Cardiac fibroblast (primary cell): ENCODE results near the gene CCL11.

Experiments used
- DNase-seq, 2 donors: peaks; one replicate each; pipeline versions ENCODE4 v3.0.0 to v3.0.0-alpha.2; 2010; ENCODE audit warnings: low read depth in 2 of 2
- H3K4me3 ChIP-seq, 2 donors: replicated peaks in 1 of 2; 1 replicate in 1 of 2; 2 replicates in 1 of 2; pipeline ENCODE4 v1.5.1; 2011; ENCODE audit warnings: low read depth in 2 of 2, low read length in 2 of 2, mild to moderate bottlenecking in 2 of 2, moderate library complexity in 1 of 2
- CTCF ChIP-seq: IDR thresholded peaks from one replicate; pipeline ENCODE4 v1.5.1; 2011; ENCODE audit warnings: low read depth, mild to moderate bottlenecking, low read length, inconsistent platforms

CCL11 gene

GRCh38 chr17:34245351-34245905 lies 40.1 kb upstream of the CCL11 start:
- TF ChIP-seq CTCF = no peak
- DNase-seq = no peak
- H3K4me3 ChIP-seq = no peak overlapping the region

- H3K4me3 ChIP-seq = no peak overlapping the region
- no peak for TF ChIP-seq CTCF
- no peak for DNase-seq
Measured at GRCh38 chr17:34246446-34246845, 39.1 kb upstream of the CCL11 start.

GRCh38 chr17:34246881-34247280 lies 38.7 kb upstream of the CCL11 start:
- H3K4me3 ChIP-seq = no peak overlapping the region
- no peak for TF ChIP-seq CTCF
- no peak for DNase-seq

- H3K4me3 ChIP-seq = no peak overlapping the region
- DNase-seq = peak; percentile 65 to 92
- no peak for TF ChIP-seq CTCF
Measured at GRCh38 chr17:34248511-34249024, 37.0 kb upstream of the CCL11 start.

- TF ChIP-seq CTCF = no peak
- no peak overlapping the region for H3K4me3 ChIP-seq
- DNase-seq = no peak
Measured at GRCh38 chr17:34249061-34249460, 36.5 kb upstream of the CCL11 start.

- peak in 1 of 2 donors; percentile 20 for DNase-seq
- TF ChIP-seq CTCF = no peak
- no peak overlapping the region for H3K4me3 ChIP-seq
Measured at GRCh38 chr17:34249478-34249877, 36.1 kb upstream of the CCL11 start.

- H3K4me3 ChIP-seq = no peak overlapping the region
- no peak for DNase-seq
- TF ChIP-seq CTCF = no peak
Measured at GRCh38 chr17:34251186-34251585, 34.4 kb upstream of the CCL11 start.
